Skeletal muscle tissue (tissue), 4 donors: ENCODE data around the gene KRTAP5-7. TPM values are rescaled to one million over a fixed set of nuclear protein-coding genes. Genes with fewer than 3 reads are reported as not detected.

ENCODE experiments used
- H3K27ac ChIP-seq: one replicate; pipeline ENCODE4 v1.7.0; 2013; ENCODE audit warnings: mild to moderate bottlenecking, low read depth, low read length, inconsistent platforms
- H3K27me3 ChIP-seq, 3 donors: one replicate each; pipeline ENCODE4 v1.7.0; 2013; ENCODE audit warnings: low read length in 3 of 3; ENCODE audit not compliant: control insufficient read depth in 3 of 3, insufficient read depth in 3 of 3
- H3K36me3 ChIP-seq, 3 donors: one replicate each; pipeline ENCODE4 v1.7.0; 2013; ENCODE audit warnings: low read length in 3 of 3; ENCODE audit not compliant: control insufficient read depth in 3 of 3, insufficient read depth in 3 of 3
- H3K4me1 ChIP-seq, 3 donors: one replicate each; pipeline ENCODE4 v1.7.0; 2013; ENCODE audit warnings: low read length in 3 of 3, mild to moderate bottlenecking in 3 of 3; ENCODE audit not compliant: control insufficient read depth in 3 of 3, insufficient read depth in 3 of 3
- H3K4me3 ChIP-seq, 3 donors: one replicate each; pipeline ENCODE4 v1.7.0; 2013; ENCODE audit warnings: low read length in 3 of 3
- H3K9ac ChIP-seq, 3 donors: one replicate each; pipeline ENCODE4 v1.7.0; 2013; ENCODE audit warnings: low read length in 3 of 3, mild to moderate bottlenecking in 3 of 3, moderate library complexity in 2 of 3, low read depth in 1 of 3
- H3K9me3 ChIP-seq, 3 donors: one replicate each; pipeline ENCODE4 v1.7.0; 2013; ENCODE audit warnings: low read length in 3 of 3; ENCODE audit not compliant: control insufficient read depth in 3 of 3
- total RNA-seq: library from RNA; depleted of rRNA; stranded (reverse); fragments of >200 nt; gene quantifications from one replicate; pipeline ENCODE4 v1.2.3, GENCODE V29; 2014
- donor health status: Osteomylitis.

The KRTAP5-7 gene
- total RNA-seq, 1 donor from 2014 or later = not detected

DNA sequence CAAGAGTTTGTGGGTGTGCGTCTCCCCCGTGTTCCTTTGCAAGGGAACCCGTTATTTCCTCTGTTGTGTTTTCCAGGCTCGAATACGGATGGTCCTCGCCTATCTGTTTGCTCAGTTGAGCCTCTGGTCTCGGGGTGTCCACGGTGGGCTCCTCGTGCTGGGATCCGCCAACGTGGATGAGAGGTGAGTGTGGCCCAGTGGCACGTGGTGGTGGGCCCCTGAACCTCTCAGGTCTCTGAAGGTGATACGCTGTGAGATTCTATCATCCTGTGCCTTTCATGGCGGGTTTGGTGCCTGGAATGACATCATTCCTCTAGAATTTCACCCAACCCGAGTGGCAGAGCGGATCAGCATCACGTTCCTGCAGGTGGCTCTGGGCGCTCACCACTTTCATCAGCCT is 41.6 kb upstream of the KRTAP5-7 start:
- Histone ChIP-seq H3K36me3 (peaks cover 50 to 57% (median 54%) of the 10 kb centered on the region in 3 donors), H3K27me3 (no peaks in the 10 kb centered on the region), H3K9ac (no peak overlapping the region), H3K4me1 (no peaks in the 10 kb centered on the region), H3K9me3 (no peaks in the 10 kb centered on the region), H3K27ac (no peak overlapping the region), H3K4me3 (no peak overlapping the region)

DNA sequence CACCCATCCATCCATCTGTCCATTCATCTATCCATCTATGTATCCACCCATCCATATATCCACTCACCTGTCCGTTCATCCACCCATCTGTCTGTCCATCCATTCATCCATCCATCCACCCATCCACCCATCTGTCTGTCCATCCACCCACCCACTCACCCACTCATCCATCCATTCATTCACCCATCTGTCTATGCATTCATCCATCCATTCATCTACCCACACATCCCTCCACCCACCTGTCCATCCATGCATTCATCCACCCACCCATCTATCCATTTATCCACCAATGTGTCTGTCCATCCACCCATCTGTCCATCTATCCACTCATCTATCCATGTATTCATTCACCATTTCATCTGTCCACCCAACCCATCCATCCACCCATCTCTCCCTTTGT is 40.7 kb upstream of the KRTAP5-7 start:
- Histone ChIP-seq H3K36me3 (peaks cover 44 to 56% (median 52%) of the 10 kb centered on the region in 3 donors), H3K4me3 (no peak overlapping the region)

DNA sequence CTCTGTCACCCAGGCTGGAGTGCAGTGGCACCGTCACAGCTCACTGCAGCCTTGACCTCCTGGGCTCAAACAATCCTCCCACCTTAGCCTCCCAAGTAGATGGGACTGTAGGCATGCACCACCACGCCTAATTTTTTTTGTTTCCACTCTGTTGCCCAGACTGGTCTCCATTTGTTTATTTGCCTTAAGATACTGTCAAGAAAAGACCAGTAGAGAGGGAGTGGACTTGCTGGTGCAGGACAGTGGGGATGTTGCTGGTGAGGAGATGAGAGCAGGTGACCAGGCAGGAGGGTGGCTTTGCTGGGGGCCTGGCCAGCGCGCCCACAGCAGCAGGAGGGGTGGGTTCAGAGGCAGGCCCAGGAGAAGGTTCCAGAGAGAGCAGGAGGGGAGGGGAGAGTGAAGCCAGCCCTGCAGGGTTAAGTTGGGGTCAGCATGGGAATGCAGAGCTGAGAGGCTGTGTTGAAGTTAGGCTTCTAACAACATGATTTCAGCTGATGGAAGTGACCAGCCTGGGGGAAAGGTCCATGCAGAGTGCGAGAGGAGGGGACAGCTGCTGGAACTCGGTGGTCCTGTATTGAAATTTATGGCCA is 38.3 kb upstream of the KRTAP5-7 start:
- no peak overlapping the region for H3K27ac ChIP-seq

More for the DNA sequence above, 40.7 kb upstream of the KRTAP5-7 start:
- Histone ChIP-seq H3K27ac (no peak overlapping the region), H3K9me3 (no peaks in the 10 kb centered on the region), H3K9ac (no peak overlapping the region), H3K27me3 (no peaks in the 10 kb centered on the region), H3K4me1 (no peaks in the 10 kb centered on the region)

DNA sequence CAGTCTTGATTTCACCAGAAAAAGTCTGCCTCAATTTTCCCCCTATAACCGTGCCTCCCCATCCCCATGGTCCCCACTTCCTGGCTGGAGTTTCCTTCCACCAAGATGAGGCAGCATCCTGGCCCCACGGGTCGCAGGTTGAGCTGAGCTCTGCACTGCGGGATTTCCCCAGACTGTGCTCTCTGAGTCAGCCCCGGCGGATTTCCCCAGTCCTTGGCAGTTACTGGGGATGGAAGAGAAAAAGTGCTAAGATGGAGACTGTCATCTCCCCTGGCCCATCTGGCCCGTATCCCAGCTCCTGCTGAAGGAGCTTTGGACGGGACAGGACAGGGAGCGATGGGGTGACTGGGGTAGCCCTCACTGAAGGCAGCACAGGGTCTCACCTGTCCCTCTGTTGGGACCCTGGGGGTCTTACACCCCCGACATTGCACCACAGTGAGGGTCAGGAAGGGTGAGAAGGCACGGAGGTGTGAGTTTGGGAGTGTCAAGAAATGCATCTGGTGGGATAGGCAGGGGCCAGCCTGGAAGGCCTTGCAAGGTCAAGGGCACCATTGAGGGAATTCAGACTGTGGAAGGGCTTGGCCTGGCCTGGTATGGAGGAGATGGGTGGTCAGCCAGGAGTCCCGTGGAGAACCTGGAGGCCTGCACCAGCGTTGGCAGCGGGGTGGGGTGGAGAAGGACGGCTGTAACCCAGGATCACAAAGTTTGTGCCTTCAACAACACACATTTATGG is 37.6 kb upstream of the KRTAP5-7 start:
- H3K36me3 ChIP-seq = peaks cover 28 to 40% (median 38%) of the 10 kb centered on the region in 3 donors
- H3K27ac ChIP-seq = no peak overlapping the region
- no peaks in the 10 kb centered on the region for H3K9me3 ChIP-seq

More for the DNA sequence above, 38.3 kb upstream of the KRTAP5-7 start:
- Histone ChIP-seq H3K9ac (no peak overlapping the region), H3K4me1 (no peaks in the 10 kb centered on the region), H3K4me3 (no peak overlapping the region), H3K9me3 (no peaks in the 10 kb centered on the region), H3K36me3 (peaks cover 30 to 41% (median 41%) of the 10 kb centered on the region in 3 donors), H3K27me3 (no peaks in the 10 kb centered on the region)

DNA sequence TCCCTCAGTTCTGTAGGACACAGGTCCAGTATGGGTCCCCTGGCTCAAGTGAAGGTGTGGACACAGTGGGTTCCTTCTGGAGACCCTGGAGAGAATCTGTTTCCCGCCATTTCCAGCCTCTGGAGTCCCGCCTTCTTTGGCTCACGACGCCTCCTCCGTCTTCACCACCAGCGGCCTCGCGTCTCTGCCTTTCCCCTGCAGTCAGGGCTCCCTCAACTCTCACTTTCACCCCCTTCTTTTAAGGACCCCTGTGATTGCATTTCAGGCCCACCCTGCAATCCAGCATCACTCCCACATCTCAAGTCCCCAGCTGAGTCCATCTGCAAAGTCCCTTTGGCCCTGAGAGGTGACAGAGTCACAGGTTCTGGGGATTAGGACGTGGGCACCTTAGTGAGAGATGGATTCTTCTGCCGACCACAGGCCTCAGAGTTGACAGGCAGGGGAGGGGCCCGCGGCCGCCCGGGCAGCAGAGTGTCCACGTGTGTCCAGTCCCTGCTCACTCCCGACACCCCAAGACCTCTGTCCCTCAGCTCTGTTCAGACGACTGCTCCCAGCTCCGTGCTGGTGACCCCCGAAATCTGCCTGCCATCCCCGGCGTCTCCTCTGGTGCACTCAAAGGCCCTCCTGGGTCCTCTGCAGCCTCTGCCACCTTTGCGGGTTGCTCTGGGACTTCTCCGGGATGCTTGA is 36.9 kb upstream of the KRTAP5-7 start:
- Histone ChIP-seq H3K27me3 (no peaks in the 10 kb centered on the region), H3K36me3 (peaks cover 23 to 34% (median 33%) of the 10 kb centered on the region in 3 donors), H3K4me1 (no peaks in the 10 kb centered on the region), H3K4me3 (no peak overlapping the region), H3K9me3 (no peaks in the 10 kb centered on the region), H3K9ac (no peak overlapping the region), H3K27ac (no peak overlapping the region)

More for the DNA sequence above, 37.6 kb upstream of the KRTAP5-7 start:
- Histone ChIP-seq H3K9ac (peak overlapping the region in 1 of 3 donors; percentile 16), H3K27me3 (no peaks in the 10 kb centered on the region), H3K4me1 (no peaks in the 10 kb centered on the region), H3K4me3 (no peak overlapping the region)

DNA sequence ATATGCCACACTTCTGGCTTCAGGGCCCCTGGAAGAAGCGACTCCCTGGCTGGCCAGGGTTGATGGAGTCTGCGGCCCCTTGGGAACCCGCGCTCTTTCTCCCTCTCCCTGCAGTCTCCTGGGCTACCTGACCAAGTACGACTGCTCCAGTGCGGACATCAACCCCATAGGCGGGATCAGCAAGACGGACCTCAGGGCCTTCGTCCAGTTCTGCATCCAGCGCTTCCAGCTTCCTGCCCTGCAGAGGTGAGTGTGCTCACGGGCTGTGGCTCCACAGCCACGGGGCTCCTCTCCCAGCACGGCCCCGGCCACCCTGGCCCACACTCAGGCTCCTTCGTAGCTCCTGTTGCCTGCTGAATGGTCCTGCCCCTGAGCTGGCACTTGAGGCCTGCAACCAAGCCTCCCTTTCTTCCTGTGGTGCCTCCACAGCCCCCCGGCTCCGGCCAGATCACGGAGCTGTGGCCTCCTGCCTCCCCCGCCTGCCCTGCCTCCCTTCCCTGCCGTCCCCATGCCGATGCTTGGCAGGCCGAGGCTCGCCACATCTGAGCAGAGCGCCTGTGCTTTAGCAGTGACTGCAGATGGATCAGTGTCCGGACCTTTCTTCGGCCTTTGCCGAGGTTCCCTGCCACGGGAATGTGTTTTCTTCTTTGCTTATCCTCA is 36.2 kb upstream of the KRTAP5-7 start:
- Histone ChIP-seq H3K4me1 (no peaks in the 10 kb centered on the region), H3K9me3 (no peaks in the 10 kb centered on the region), H3K27me3 (no peaks in the 10 kb centered on the region), H3K36me3 (peaks cover 23 to 35% (median 34%) of the 10 kb centered on the region in 3 donors), H3K27ac (no peak overlapping the region), H3K4me3 (no peak overlapping the region), H3K9ac (no peak overlapping the region)

DNA sequence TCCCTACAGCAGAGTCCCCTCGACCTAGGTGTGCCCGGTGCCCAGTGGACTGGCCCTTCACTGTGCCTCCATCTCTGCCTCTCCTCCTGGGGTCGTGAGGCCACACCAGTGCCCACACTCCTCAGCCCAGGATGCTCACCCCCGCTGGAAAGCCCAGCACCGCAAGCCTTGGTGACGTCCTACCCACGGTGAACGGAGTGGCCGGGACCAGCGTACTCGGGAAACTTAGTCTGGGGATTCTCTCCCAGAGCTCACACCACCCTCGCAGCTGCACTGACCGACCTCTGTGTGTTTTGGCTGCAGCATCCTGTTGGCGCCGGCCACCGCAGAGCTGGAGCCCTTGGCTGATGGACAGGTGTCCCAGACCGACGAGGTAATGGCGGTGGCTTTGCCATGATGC is 35.5 kb upstream of the KRTAP5-7 start:
- peaks cover 0 to 2% (median 0%) of the 10 kb centered on the region in 3 donors for H3K9me3 ChIP-seq
- no peak overlapping the region for H3K4me3 ChIP-seq
- H3K9ac ChIP-seq = no peak overlapping the region
- no peaks in the 10 kb centered on the region for H3K27me3 ChIP-seq
- no peaks in the 10 kb centered on the region for H3K4me1 ChIP-seq
- peaks cover 27 to 35% (median 35%) of the 10 kb centered on the region in 3 donors for H3K36me3 ChIP-seq
- H3K27ac ChIP-seq = no peak overlapping the region

DNA sequence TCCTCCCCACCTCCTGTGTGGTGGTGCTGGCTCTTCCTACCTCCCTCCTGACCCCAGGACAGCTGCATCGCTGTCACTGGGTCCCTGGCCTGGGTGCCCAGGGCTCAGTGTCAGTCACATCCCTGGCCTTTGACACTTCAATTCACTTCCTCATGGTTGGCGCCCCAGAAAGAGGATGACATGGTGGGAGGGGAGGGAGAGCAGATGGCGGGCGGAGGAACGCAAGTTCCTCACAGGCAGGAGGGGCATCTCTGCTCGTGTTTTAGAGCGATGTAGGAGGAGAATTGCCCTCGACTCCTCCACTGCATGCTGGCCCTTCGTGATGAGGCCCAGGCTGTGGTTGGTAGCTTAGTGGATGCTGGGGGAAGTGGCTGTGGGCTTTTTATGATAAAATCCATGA is 35.1 kb upstream of the KRTAP5-7 start:
- no peak overlapping the region for H3K4me3 ChIP-seq
- no peak overlapping the region for H3K27ac ChIP-seq
- no peaks in the 10 kb centered on the region for H3K4me1 ChIP-seq
- no peak overlapping the region for H3K9ac ChIP-seq
- H3K36me3 ChIP-seq = peaks cover 30 to 39% (median 36%) of the 10 kb centered on the region in 3 donors
- H3K27me3 ChIP-seq = no peaks in the 10 kb centered on the region
- H3K9me3 ChIP-seq = peaks cover 0 to 2% (median 0%) of the 10 kb centered on the region in 3 donors

DNA sequence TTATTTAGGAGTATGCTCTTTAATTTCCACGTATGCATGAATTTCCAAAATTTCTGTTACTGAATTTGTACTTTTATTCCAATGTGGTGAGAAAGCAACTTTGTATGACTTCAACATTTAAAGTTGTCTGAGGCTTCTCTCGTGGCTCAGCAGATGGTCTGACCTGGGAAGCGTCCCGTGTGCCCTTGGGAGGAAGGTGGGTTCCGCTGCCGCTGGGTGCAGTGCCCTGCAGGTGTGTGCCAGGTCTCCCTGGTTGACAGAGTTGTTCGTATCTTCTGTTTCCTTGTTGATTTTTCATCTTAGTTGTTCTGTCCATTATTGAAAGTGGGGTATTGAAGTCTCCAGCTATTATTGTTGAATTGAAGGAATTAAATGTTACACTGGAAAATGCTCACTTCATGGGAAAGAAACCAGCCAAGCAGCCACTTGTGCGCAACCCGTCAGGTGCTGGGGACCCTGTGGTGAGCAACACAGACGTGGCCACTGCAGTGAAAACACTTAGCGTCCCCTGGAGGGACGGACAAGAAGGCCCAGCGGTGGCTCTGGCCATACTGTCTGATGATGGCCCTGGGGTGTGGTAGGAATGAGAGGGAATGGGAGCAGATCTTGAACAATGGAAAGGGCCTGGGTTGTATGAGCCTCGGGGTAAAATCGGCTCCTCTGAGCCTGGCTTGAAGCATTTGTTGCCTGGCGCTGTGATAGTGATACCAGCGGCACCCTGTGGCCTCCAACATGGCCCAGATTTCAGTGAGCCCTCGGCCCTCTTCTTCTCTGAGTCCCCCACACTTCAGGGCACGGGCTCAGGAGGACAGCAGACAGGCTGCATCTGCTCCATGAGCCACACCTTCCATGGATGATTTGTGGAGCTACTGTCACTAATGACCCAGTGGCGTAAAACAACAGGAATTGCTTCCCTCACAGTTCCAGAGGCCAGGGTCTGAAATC is 31.5 kb upstream of the KRTAP5-7 start:
- Histone ChIP-seq H3K4me3 (no peak overlapping the region), H3K27me3 (no peaks in the 10 kb centered on the region), H3K36me3 (peaks cover 43 to 54% (median 49%) of the 10 kb centered on the region in 3 donors), H3K27ac (no peak overlapping the region), H3K4me1 (peaks cover 0 to 11% (median 4%) of the 10 kb centered on the region in 3 donors), H3K9ac (no peak overlapping the region), H3K9me3 (peaks cover 0 to 2% (median 0%) of the 10 kb centered on the region in 3 donors)
